T-cell (primary cell): Measurements from ENCODE around the gene PPCS. TPM values are rescaled to one million over a fixed set of nuclear protein-coding genes. Genes with fewer than 3 reads are reported as not detected.

ENCODE experiments used
- ATAC-seq, 4 experiments: fragments of 200-7000 bp in 3 of 4; fragments of 150-1000 bp in 1 of 4; cut with Tn5 transposase; replicated peaks in 1 of 4; 1 replicate in 3 of 4; 2 replicates in 1 of 4; pipeline ENCODE4 v1.10.0; 2021; ENCODE audit warnings: moderate library complexity in 3 of 4, mild to moderate bottlenecking in 2 of 4, moderate number of reproducible peaks in 1 of 4
- CTCF ChIA-PET, 2 donors: fragments of 300-600 bp; sonication (Branson Sonifier 250); formaldehyde crosslinking; loops; one replicate each; lab custom pipeline; 2022; ENCODE audit warnings: antibody characterized with exemption in 2 of 2; lab: Charles Lee
- POLR2A ChIA-PET, 2 donors: fragments of 300-600 bp; sonication (Branson Sonifier 250); formaldehyde crosslinking; loops; one replicate each; lab custom pipeline; 2022; ENCODE audit warnings: antibody characterized with exemption in 2 of 2; lab: Charles Lee
- DNase-seq, 35 experiments: peaks; one replicate each; pipeline versions ENCODE4 v3.0.0 to v3.0.0-alpha.2; 2013 to 2023
- H3K27ac ChIP-seq: one replicate; pipeline ENCODE4 v1.5.1; 2013; ENCODE audit warnings: low read length
- H3K27me3 ChIP-seq, 2 experiments: replicated peaks in 1 of 2; 1 replicate in 1 of 2; 2 replicates in 1 of 2; pipeline versions ENCODE4 v1.6.1 to v1.7.0; 2013; ENCODE audit warnings: low read length in 1 of 2, mixed read lengths in 1 of 2; ENCODE audit not compliant: control insufficient read depth in 2 of 2, insufficient read depth in 2 of 2; ENCODE audit errors: extremely low read depth in 1 of 2
- H3K36me3 ChIP-seq, 2 donors: 1 replicate in 1 of 2; 2 replicates in 1 of 2; pipeline versions ENCODE4 v1.6.1 to v1.7.0; 2013; ENCODE audit warnings: low read length in 1 of 2; ENCODE audit not compliant: control insufficient read depth in 2 of 2, insufficient read depth in 1 of 2; ENCODE audit errors: extremely low read depth in 1 of 2
- H3K4me1 ChIP-seq, 2 experiments: 1 replicate in 1 of 2; 2 replicates in 1 of 2; pipeline versions ENCODE4 v1.6.1 to v1.7.0; 2013; ENCODE audit warnings: low read length in 2 of 2, mixed read lengths in 1 of 2; ENCODE audit not compliant: insufficient read depth in 2 of 2, control insufficient read depth in 1 of 2; ENCODE audit errors: extremely low read depth in 1 of 2
- H3K4me3 ChIP-seq, 2 donors: 1 replicate in 1 of 2; 2 replicates in 1 of 2; pipeline versions ENCODE4 v1.5.1 to v1.7.0; 2013; ENCODE audit warnings: mild to moderate bottlenecking in 2 of 2, low read length in 1 of 2, moderate library complexity in 1 of 2; ENCODE audit not compliant: control insufficient read depth in 1 of 2; ENCODE audit errors: extremely low read depth in 1 of 2
- H3K9me3 ChIP-seq: 2 replicates; pipeline ENCODE4 v1.7.0; 2013
- H3K27ac Mint-ChIP-seq, 2 donors: one replicate each; pipeline ENCODE4 v1.8.0; 2020 to 2021; ENCODE audit warnings: mild to moderate bottlenecking in 2 of 2, mixed read lengths in 2 of 2
- H3K27me3 Mint-ChIP-seq, 2 donors: one replicate each; pipeline ENCODE4 v1.8.0; 2021 to 2022; ENCODE audit warnings: mixed read lengths in 2 of 2
- H3K36me3 Mint-ChIP-seq: one replicate; pipeline ENCODE4 v1.8.0; 2021; ENCODE audit warnings: mixed read lengths
- H3K4me1 Mint-ChIP-seq, 3 donors: one replicate each; pipeline ENCODE4 v1.8.0; 2020 to 2022; ENCODE audit warnings: mixed read lengths in 3 of 3, mild to moderate bottlenecking in 1 of 3
- H3K4me3 Mint-ChIP-seq, 3 donors: one replicate each; pipeline ENCODE4 v1.8.0; 2020 to 2022; ENCODE audit warnings: mild to moderate bottlenecking in 3 of 3, mixed read lengths in 3 of 3, moderate library complexity in 3 of 3
- H3K9me3 Mint-ChIP-seq, 3 donors: one replicate each; pipeline ENCODE4 v1.8.0; 2020 to 2022; ENCODE audit warnings: mixed read lengths in 3 of 3
- WGBS: methylation state at CpG from one replicate; pipeline ENCODE4 v1.1.5; 2013; ENCODE audit warnings: missing lambda C conversion rate; ENCODE audit not compliant: insufficient coverage; 5-methylcytosine and 5-hydroxymethylcytosine counted together
- total RNA-seq, 35 experiments: library from RNA in 6 of 35; stranded (reverse) in 6 of 35; fragments of 120-200 nt in 1 of 35; gene quantifications; one replicate each; pipeline versions ENCODE4 v1.2.1 to v1.2.4 and lab custom pipeline; 2013 to 2026

Gene PPCS
- total RNA-seq, 5 donors from 2014 or later (not counting 1 experiment from before 2014, with no cell fraction given) = 47.4 to 63.4 (median 61.8) TPM

DNA sequence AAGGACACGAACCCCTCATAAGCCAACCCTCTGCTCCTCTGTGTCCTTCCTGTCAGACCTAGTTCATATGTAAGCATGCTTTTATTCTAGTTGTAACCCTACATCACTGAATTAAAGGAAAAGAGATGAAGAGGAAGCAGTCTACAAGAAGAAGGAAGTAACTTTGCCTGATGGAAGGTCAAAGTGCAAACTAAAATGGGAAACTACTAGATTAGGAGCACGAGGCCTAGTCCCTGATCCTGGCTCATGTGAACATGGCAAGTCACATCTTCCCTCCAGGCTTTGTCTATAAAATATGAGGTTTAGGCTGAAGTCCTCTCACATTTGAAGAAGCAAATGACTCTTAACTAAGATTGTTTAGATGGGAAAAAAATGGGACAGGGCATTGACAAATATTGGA lies 13.7 kb upstream of the PPCS start:
- H3K9me3 Mint-ChIP-seq = no peaks in the 10 kb centered on the region
- DNase-seq (no peak), ATAC-seq (no peak)
- Histone ChIP-seq H3K4me1 (no peaks in the 10 kb centered on the region), H3K9me3 (no peaks in the 10 kb centered on the region), H3K36me3 (no peaks in the 10 kb centered on the region), H3K27me3 (no peaks in the 10 kb centered on the region), H3K27ac (no peak overlapping the region), H3K4me3 (no peak overlapping the region)
- no CpG with 5 or more reads among the region's 2 CpGs for WGBS
- H3K27me3 Mint-ChIP-seq = peaks cover 0 to 5% of the 10 kb centered on the region in 2 donors
- CTCF ChIA-PET = no interaction called here
- H3K4me3 Mint-ChIP-seq = no peak overlapping the region
- no peaks in the 10 kb centered on the region for H3K36me3 Mint-ChIP-seq
- peaks cover 0 to 8% (median 0%) of the 10 kb centered on the region in 3 donors for H3K4me1 Mint-ChIP-seq
- POLR2A ChIA-PET = no interaction called here
- H3K27ac Mint-ChIP-seq = no peak overlapping the region

DNA sequence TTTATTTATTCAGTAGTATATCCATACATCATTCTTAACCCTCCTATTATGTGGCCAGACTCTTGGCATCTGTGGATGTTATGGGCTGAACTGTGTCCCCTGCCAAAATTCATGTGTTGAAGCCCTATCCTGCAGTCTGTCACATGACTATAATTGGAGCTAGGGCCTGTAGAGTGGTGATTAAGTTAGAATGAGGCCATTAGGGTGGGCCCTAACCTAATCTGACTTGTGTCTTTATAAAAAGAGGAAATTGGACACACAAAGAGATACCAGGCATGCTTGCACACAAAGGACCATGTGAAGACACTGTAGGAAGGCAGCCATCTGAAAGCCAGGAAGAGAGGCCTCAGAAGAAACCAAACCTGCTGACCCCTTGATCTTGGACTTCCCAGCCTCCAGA lies 7.1 kb upstream of the PPCS start:
- H3K27me3 ChIP-seq = no peaks in the 10 kb centered on the region
- CTCF ChIA-PET = no interaction called here
- H3K9me3 Mint-ChIP-seq = no peaks in the 10 kb centered on the region
- H3K4me3 Mint-ChIP-seq = no peak overlapping the region
- peaks cover 0 to 5% of the 10 kb centered on the region in 2 donors for H3K27me3 Mint-ChIP-seq
- no peak overlapping the region for H3K27ac Mint-ChIP-seq
- POLR2A ChIA-PET = interaction anchor here in 1 of 2 donors (1.2 kb wide), 1 partner anchor 133 kb away, joined by 3 read pairs; no protein-coding TSS in a partner anchor
- no peak for ATAC-seq
- no peaks in the 10 kb centered on the region for H3K36me3 Mint-ChIP-seq
- H3K27ac ChIP-seq = no peak overlapping the region
- H3K4me3 ChIP-seq = no peak overlapping the region
- H3K4me1 ChIP-seq = no peaks in the 10 kb centered on the region
- no peaks in the 10 kb centered on the region for H3K9me3 ChIP-seq
- DNase-seq = no peak
- H3K36me3 ChIP-seq = no peaks in the 10 kb centered on the region
- peaks cover 0 to 8% (median 0%) of the 10 kb centered on the region in 3 donors for H3K4me1 Mint-ChIP-seq

DNA sequence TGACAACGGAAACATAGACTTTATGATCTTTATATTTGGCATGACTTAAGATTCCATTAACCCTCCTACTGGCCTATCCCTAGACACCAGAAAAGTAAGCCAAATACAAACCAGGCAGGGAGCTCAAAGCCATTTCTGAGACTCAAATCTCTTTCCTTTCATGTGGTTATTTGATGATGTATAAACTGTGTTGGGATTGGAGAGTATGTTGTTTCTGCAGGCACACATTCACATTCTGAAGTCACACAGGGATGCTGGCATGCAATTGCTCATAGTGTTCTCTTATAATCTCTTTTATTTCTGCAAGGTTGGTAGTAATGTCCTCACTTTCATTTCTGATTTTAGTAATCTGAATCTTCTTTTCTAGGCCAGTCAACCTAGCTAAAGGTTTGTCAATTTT lies 6.3 kb upstream of the PPCS start:
- Mint-ChIP-seq H3K9me3 (no peaks in the 10 kb centered on the region), H3K4me3 (no peak overlapping the region), H3K4me1 (peaks cover 2 to 8% (median 2%) of the 10 kb centered on the region in 3 donors), H3K36me3 (no peaks in the 10 kb centered on the region), H3K27me3 (peaks cover 0 to 5% of the 10 kb centered on the region in 2 donors), H3K27ac (no peak overlapping the region)
- DNase-seq = no peak
- ChIA-PET POLR2A (interaction anchor here in 1 of 2 donors (0.6 to 1.2 kb wide), 2 partner anchors 134 to 788 kb away, joined by 3 read pairs; no protein-coding TSS in a partner anchor), CTCF (no interaction called here)
- no peaks in the 10 kb centered on the region for H3K27me3 ChIP-seq
- no peak overlapping the region for H3K27ac ChIP-seq
- H3K36me3 ChIP-seq = no peaks in the 10 kb centered on the region
- no peak overlapping the region for H3K4me3 ChIP-seq
- H3K9me3 ChIP-seq = no peaks in the 10 kb centered on the region
- ATAC-seq = no peak
- 100% methylated on average over 1 of the region's 1 CpG for WGBS
- peaks cover 0 to under 1% of the 10 kb centered on the region in 2 experiments for H3K4me1 ChIP-seq

DNA sequence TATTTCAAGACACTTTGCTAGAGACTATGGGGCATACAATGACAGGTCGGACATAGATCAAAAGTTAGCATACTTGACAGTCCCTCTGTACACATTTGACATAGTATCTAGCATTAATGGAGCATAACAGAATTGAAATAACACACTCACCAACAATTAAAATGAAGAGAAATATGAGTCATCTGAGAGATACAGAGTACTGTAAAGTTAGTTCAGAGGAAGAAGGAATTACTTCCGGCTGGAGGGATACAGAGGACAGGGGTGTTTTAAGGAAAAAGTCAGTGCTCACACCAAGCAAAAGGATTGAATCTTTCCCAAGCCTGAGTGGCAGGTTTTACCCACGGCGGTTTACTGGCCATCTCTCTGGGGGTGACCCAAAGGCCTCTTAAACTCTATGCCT lies 3.0 kb upstream of the PPCS start:
- Mint-ChIP-seq H3K4me3 (peak overlapping the region in 1 of 3 donors; percentile 8), H3K27ac (no peak overlapping the region), H3K4me1 (peaks cover 24 to 27% (median 26%) of the 10 kb centered on the region in 3 donors), H3K36me3 (peaks cover 11% of the 10 kb centered on the region), H3K27me3 (no peaks in the 10 kb centered on the region), H3K9me3 (no peaks in the 10 kb centered on the region)
- 100% methylated on average over 1 of the region's 4 CpGs for WGBS
- Histone ChIP-seq H3K27ac (no peak overlapping the region), H3K4me3 (no peak overlapping the region), H3K9me3 (no peaks in the 10 kb centered on the region), H3K4me1 (peaks cover 13 to 23% of the 10 kb centered on the region in 2 experiments), H3K36me3 (peaks cover 0 to 7% of the 10 kb centered on the region in 2 donors), H3K27me3 (no peaks in the 10 kb centered on the region)
- ChIA-PET CTCF (no interaction called here), POLR2A (no interaction called here)
- ATAC-seq = no peak
- DNase-seq = no peak

DNA sequence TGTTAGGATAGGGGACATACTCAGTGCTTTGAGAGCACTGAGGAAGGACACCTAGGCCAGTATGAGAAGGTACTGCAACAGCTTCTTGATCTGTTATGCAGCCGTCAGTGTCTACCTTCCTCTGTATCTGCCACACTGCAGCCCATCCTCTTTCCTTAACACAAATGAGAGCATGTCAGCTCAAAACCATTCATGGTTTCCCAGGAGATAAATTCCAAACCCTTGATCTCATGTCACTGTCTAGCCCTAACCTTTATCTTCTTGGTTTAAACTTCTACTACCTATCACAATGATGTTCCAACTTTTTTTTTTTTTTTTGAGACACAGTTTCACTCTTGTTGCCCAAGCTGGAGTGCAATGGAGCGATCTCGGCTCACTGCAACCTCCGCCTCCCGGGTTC lies 1.9 kb upstream of the PPCS start:
- no peak overlapping the region for H3K4me3 ChIP-seq
- peaks cover 0 to 15% of the 10 kb centered on the region in 2 donors for H3K36me3 ChIP-seq
- H3K4me3 Mint-ChIP-seq = peak overlapping the region; percentile 8 to 46 (median 22)
- no peaks in the 10 kb centered on the region for H3K27me3 Mint-ChIP-seq
- no peak overlapping the region for H3K27ac Mint-ChIP-seq
- H3K27me3 ChIP-seq = no peaks in the 10 kb centered on the region
- POLR2A ChIA-PET = interaction anchor here in 1 of 2 donors (0.6 kb wide), 1 partner anchor 470 kb away, joined by 6 read pairs; no protein-coding TSS in a partner anchor
- peaks cover 31 to 34% (median 32%) of the 10 kb centered on the region in 3 donors for H3K4me1 Mint-ChIP-seq
- no peaks in the 10 kb centered on the region for H3K9me3 Mint-ChIP-seq
- H3K27ac ChIP-seq = no peak overlapping the region
- DNase-seq (no peak), ATAC-seq (no peak)
- 98% methylated on average over 5 of the region's 5 CpGs for WGBS
- no peaks in the 10 kb centered on the region for H3K9me3 ChIP-seq
- CTCF ChIA-PET = interaction anchor here in 1 of 2 donors (0.7 kb wide), 1 partner anchor 34 kb away, joined by 3 read pairs; no protein-coding TSS in a partner anchor
- peaks cover 19% of the 10 kb centered on the region for H3K36me3 Mint-ChIP-seq
- peaks cover 13 to 23% of the 10 kb centered on the region in 2 experiments for H3K4me1 ChIP-seq

DNA sequence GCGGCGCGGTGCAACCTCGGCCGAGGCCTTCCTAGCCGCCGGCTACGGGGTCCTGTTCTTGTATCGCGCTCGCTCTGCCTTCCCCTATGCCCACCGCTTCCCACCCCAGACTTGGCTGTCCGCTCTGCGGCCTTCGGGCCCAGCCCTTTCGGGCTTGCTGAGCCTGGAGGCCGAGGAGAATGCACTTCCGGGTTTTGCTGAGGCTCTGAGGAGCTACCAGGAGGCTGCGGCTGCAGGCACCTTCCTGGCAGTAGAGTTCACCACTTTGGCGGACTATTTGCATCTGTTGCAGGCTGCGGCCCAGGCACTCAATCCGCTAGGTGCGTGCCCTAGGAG lies 379 bp downstream of the PPCS start:
- Mint-ChIP-seq H3K27me3 (no peaks in the 10 kb centered on the region), H3K36me3 (peaks cover 36% of the 10 kb centered on the region), H3K27ac (peak overlapping the region; percentile 97 to 98), H3K4me1 (peaks cover 42 to 49% (median 46%) of the 10 kb centered on the region in 3 donors), H3K9me3 (no peaks in the 10 kb centered on the region), H3K4me3 (peak overlapping the region; percentile 92 to 98 (median 94))
- Histone ChIP-seq H3K27ac (peak overlapping the region; percentile 95), H3K4me3 (peak overlapping the region; percentile 85 to 100), H3K4me1 (peaks cover 13 to 23% of the 10 kb centered on the region in 2 experiments), H3K9me3 (no peaks in the 10 kb centered on the region), H3K27me3 (no peaks in the 10 kb centered on the region), H3K36me3 (peaks cover 0 to 35% of the 10 kb centered on the region in 2 donors)
- peak in 33 of 35 experiments; percentile 32 to 78 (median 53) for DNase-seq
- under 1% methylated on average over 23 of the region's 23 CpGs for WGBS
- POLR2A ChIA-PET = no interaction called here
- ATAC-seq = peak; percentile 54 to 71 (median 70)
- CTCF ChIA-PET = no interaction called here
